KBM-7 (cell line): ENCODE results near the gene HHIP.
"Not testable (repeated sequence)": the region's sequence is repeated elsewhere in the genome, so short reads cannot be mapped to it uniquely, and the experiment has no call there.

Experiments used
- DNase-seq: peaks from one replicate; pipeline ENCODE4 v3.0.0-alpha.2; 2015
- in situ Hi-C: fragments of 300-500 bp; cut with MboI; formaldehyde crosslinking; loops from 2 replicates; pipeline ENCODE4 v1.14.3; 2020; ENCODE audit warnings: low sequenced_read_pairs, low pct_unique_long_range_greater_than_20kb, mixed read lengths

The HHIP gene

DNA sequence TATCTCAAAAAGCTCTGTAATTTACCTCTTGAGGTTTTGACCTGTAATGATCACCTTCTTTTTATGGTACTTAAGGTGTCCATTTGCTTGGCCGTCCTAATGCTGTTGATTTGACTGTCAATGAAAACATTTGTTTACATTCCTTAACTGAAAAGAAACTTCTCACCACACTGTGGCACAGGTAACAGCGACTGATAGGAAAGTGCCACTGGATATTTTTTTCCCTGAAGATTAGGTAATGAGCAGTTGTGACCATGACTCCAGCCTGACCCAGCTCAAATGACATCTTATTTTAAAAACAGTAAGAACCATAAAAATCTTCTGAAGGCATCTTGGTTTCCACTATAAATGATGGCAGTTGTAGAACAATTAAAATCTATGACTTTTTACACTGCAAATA, 87.6 kb downstream of the HHIP start:
- in situ Hi-C loops, result no loop called here
- no peak for DNase-seq

DNA sequence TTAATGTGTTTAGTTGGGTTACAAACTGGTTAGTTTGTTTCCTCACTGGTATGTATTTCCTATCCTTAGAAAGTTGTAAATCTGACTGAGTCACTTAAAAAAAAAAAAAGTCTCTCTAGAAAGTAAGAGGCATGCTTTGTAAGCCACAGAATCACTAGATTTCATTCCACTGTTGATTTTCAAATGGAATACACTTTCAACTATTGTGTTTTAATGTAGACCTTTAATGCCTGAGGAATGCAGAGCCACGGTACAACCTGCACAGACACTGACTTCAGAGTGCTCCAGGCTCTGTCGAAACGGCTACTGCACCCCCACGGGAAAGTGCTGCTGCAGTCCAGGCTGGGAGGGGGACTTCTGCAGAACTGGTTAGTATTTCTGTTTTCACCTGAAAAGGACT, 88.6 kb downstream of the HHIP start:
- DNase-seq, result no peak
- in situ Hi-C loops, result no loop called here

GRCh38 chr4:144738649-144739048, 92.7 kb downstream of the HHIP start:
- no peak for DNase-seq
- in situ Hi-C loops, result no loop called here

GRCh38 chr4:144739511-144740033, 93.6 kb downstream of the HHIP start:
- in situ Hi-C loops, result no loop called here

GRCh38 chr4:144740316-144740715, 94.4 kb downstream of the HHIP start:
- DNase-seq, result no peak

More at GRCh38 chr4:144739511-144740033, 93.6 kb downstream of the HHIP start:
- no peak for DNase-seq

GRCh38 chr4:144748814-144749555, 103.0 kb downstream of the HHIP start:
- in situ Hi-C loops, result no loop called here
- DNase-seq, result no peak

More at GRCh38 chr4:144740316-144740715, 94.4 kb downstream of the HHIP start:
- in situ Hi-C loops, result no loop called here

DNA sequence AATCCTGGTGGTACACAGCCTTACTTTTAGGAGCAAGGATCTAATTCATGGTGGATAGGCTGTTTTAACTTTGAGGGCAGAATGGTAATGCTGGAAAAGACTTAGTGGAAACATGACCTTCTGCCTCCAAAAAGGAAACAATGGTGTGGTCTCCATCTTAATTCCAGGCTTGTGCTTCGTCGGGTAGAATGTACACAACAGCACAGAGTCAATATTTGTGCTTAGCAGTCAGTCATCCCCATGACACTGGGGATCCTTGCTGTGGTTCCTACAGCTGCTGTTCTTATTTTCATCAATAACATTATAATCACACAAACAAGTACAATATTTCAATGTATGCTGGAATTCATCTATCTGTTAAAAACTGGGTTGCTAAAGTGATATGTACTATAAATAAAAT, 104.4 kb downstream of the HHIP start:
- no peak for DNase-seq
- in situ Hi-C loops, result no loop called here

DNA sequence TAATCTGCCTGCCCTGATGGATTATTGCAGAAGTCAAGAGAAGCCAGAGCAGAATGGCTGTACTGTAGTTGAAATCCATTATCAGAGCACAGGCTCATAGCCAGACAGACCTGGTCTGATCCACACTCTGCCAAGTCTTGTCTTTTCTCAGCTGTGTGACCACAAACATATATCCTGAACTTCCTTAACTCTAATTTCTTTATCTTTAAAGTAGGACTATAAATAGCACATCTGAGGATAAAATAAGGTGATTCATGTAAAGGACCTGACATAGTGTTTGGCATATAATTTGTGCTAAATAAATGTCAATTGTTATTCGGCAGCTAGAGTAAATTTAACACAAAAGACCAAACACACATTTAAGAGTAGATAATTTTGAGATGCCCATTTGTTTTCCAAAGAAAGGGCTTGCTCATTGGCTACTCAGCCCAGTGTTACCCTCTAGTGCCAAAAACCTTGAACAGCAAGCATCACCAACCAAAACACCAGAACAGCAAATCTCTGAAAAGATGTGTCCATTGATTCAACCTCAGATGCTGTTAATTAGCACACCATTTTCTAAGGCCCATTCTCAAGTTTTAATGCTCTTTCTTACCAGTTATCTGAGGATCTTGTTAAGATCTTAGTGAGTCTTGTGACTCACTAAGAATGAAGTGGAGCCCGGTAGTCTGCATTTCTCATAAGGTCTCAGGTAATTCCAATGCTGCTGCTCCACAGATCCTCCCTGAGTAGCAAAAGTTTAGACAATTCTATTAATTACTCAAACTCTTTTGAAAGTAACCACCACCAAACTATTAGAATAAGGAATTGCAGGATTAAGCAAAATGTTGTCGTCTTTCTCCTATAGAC, 108.8 kb downstream of the HHIP start:
- in situ Hi-C loops, result no loop called here
- no peak for DNase-seq

GRCh38 chr4:144757969-144758368, 112.0 kb downstream of the HHIP start:
- no peak for DNase-seq
- in situ Hi-C loops, result no loop called here

- DNase-seq, in situ Hi-C loops: not testable (repeated sequence)
Measured at GRCh38 chr4:144768809-144769208, 122.9 kb downstream of the HHIP start.

DNA sequence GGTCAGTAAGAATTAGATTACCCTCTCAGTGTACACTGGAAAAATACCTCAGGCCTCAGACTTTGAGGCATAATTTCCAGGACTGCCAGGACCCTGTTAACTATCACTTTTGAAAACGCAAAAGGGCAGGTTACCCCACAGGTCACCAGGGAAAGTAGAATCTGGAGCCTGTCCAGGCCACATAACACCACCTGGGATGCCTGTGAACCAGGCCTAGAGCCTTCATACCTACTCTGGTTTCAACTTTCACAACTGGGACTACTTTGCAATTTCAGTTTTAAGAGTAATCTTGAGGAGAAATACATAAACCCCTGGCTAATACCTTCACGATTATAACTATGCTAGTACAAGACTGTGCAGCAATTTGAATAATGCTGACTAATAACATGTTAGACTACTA, 132.4 kb downstream of the HHIP start:
- in situ Hi-C loops, result no loop called here
- no peak for DNase-seq

GRCh38 chr4:144782345-144782744, 136.4 kb downstream of the HHIP start:
- no peak for DNase-seq
- in situ Hi-C loops, result no loop called here

DNA sequence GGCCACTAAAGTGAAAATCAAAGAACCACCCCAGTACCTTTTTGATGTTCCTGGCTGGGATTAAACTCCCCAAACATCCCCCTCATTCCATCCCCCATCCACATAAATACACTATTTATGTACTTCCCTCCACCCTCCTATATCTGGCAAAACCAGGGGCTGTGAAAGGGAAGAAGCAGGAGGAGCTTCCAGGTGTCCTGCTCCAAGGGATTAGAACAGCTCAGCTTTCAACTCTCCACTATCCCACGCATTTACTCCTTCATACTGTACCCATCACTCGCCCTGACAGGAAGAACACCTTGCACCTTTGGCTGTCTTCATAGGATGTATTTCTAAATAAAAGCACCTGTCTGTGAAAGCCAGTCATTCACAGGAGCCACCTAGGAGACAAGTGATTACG, 140.0 kb downstream of the HHIP start:
- in situ Hi-C loops, result no loop called here
- DNase-seq, result no peak

DNA sequence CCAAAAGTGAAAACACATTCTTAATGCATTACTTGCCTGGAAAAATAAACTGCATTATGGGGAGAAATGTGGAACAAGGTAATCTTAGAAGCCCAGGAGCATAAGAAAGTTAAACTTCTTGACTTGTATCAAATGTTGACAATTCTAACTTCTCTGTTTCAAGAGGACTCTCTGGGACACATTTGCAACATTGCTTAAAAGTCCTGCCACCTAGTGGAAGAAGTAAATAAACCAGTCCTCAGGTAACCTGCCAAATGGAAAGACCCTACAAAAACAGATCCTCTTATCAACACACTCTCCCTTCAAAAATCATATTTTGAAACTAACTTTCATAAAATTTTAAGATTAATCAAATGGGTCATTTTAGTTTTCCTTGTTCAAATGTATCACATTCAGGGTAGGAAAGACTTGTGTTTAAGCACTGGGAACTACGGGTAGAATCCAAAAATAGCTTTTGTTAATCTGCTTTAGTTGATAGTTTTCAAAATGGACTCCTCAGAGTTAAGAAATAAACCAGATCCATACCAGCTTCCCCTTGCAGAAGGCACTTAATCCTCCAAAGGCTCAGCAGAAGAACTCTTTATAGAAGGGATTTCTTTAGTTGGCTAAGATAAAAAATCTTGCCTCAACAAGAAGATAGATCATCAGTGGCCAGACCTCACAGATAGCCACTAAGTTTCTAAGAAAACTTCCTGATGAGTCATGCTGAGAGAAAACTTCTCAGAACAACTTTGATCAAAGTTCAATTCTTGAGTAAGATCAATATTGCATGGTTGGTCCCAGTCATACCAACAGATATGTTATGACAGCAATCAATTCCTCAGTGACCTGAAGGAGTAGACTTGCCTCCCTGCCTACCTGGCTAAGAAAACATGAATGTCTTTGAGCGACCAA, 141.7 kb downstream of the HHIP start:
- peak; percentile 45 for DNase-seq
- in situ Hi-C loops, result no loop called here

DNA sequence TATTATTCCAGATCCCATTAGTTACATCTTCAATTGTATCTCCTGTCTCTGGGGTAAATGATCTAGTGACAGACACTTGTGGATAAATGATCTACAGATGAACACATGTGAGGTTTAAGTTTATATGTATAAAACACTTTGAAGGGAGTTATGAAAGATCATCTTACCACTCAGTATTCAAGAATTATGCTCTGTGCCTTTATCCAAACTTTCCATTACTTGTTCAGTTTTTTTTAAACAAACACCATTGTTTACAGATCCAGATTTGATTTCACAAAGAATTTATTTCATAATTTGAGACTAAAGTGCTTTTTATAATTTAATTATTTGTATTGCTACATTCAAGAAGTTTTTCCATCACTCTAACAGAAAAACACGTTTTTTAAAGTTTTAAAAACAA, 142.5 kb downstream of the HHIP start:
- in situ Hi-C loops, result no loop called here
- DNase-seq, result no peak

GRCh38 chr4:144791933-144792332, 146.0 kb downstream of the HHIP start:
- in situ Hi-C loops, result not testable (repeated sequence)

More at GRCh38 chr4:144791933-144792332, 146.0 kb downstream of the HHIP start:
- not testable (repeated sequence) for DNase-seq
